Measurements from ENCODE around the gene ZNF189. TPM values are rescaled to one million over a fixed set of nuclear protein-coding genes. Genes with fewer than 3 reads are reported as not detected.

The ZNF189 gene
- 1 to 10 TPM; 8.3 to 8.6 TPM for total RNA-seq

DNA sequence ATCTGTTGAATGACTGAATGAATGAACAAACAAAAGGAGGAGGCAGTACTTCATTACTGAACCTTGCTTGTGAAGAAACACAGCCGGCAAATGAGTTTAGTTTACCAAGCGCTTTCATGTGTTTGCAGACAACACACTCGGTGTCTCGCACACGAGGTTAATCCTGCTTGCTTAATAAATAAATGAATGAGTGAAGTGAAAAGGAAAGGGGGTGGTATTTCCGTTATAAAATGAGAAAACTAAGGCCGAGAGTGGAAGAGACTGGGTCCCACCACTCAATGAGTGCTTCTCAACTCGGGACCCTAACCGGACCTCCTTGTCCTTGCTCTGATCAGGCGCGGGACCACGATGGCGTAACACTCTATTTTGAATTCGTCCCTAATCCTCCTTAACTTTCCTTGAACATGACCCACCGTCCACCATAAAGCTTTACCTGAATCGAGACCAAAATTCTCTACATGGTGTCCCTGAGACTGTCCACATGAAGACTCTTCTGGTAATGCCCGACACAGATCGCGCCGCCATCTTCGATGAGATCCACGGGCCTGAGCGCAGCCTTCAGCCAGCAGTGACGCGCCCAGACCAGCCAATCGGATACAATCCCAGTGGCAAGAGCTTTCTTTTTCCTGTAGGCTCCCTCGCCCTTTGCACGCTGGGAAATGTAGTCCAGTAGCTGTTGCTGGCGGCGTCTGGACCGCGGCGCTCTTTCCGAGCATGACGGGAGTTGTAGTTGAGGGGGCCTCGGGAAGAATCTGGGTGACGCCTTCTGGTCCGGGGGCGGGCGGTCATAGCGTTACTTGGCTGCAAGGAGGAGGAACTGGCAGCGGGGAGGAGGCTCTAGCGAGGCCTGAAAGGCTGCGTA lies at the start of gene ZNF189, which contains the start of gene MRPL50:
ZNF189 (plus strand) TSS at position 784 of the 862 bp plus-strand sequence. CDS start 306 bp downstream, outside the sequence.
MRPL50 (minus strand) TSS at position 551 of the 862 bp plus-strand sequence; CDS start at position 525, 26 bp downstream.
- POLR2A ChIA-PET = interaction anchor here (1.5 to 1.6 kb wide), 2 partner anchors 10 to 135 kb away, joined by 4 read pairs; partner anchors contain the start of gene RNF20
- CTCF ChIA-PET = interaction anchor here (1.0 kb wide), 1 partner anchor 135 kb away, joined by 4 read pairs; the partner anchor contains the start of gene RNF20

DNA sequence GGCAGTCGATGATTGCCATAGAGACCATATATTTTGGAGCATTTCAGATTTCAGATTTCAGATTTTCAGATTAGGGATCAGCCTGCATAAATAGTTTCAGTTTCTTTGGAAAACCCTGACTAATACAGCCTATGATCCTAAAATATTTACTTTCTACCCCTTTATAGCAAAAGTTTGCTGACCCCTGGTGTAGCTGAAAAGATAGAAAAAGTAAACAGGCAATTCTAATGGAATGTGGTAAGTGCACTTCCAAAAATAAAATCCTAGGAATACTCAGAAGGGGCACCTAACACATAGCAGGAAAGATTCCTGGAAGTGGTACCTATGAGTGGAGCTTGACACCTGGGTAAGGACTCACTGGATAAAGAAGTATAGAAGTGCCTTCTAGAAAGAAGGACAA lies 48.4 kb upstream of the ZNF189 start:
- CTCF ChIA-PET = no interaction called here
- POLR2A ChIA-PET = no interaction called here

DNA sequence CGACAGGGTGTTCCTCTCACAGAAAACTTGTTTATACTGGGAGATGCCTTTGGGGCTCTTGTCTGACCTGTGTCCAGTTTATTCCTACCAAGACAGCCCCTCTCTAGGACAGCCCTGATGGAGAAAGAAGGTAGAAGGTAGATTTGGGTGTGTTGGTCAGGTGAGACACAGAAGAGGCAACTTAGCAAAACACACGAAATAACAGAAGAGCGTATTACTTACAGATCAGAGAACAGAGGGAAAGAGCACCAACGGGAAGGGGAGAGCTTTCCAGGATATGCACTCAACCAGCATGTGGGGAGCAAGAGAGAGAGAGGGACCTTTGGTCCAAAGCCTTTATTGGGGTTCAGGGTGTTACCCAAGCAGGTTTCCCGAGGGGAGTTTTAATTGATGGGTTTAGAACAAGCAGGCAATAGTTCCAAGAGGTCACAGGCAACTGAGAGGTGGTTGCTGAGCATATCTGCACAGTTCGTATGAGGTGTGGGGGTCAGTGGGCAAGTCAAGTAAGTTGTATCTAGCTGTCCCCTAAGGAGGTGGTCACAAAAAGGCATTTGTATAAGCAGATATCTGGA lies 45.7 kb upstream of the ZNF189 start:
- ChIA-PET POLR2A (no interaction called here), CTCF (no interaction called here)

DNA sequence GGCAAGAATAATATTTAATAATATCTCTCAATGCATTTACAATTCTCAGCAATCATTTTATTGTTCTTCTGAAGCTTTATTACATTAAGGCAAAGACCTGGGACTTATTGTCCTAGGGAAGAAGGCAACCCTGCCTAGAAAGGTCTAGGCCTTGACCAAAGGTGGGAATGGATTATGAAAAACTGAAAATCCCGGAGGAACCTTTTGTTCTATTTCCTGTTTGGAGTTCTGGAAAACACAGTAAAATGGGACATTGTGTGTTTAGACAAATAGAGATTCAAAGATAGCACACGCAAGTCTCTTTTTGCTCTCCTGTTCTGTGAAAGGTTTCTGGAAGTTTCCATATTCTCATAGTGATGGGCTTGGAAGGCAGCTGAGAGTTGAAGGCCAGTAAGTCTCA lies 45.0 kb upstream of the ZNF189 start:
- ChIA-PET POLR2A (no interaction called here), CTCF (no interaction called here)

DNA sequence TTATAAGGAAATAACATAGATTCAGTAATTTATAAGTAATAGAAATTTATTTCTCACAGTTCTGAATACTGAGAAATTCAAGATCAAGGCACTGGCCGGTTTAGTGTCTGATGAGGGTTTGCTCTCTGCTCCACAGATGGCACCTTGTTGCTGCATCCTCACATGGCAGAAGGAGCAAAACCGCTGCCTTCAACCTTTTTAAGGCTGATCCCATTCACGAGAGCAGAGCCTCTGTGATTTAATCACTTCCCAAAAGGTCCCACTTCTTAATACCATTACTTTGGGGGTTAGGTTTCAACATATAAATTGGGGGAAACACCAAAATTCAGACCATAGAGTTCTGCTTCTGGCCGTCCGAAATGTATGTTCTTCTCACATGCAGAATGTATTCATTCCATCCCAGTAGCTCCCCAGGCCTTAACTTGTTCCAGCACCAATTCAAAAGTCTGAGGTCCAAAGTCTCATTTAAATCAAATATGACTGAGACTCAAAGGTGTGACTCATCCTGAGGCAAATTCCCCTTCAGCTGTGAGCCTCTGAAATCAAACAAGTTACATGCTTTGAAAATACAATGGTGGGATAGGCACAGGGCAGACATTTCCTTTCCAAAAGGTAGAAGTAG lies 44.4 kb upstream of the ZNF189 start:
- CTCF ChIA-PET = no interaction called here
- POLR2A ChIA-PET = no interaction called here

DNA sequence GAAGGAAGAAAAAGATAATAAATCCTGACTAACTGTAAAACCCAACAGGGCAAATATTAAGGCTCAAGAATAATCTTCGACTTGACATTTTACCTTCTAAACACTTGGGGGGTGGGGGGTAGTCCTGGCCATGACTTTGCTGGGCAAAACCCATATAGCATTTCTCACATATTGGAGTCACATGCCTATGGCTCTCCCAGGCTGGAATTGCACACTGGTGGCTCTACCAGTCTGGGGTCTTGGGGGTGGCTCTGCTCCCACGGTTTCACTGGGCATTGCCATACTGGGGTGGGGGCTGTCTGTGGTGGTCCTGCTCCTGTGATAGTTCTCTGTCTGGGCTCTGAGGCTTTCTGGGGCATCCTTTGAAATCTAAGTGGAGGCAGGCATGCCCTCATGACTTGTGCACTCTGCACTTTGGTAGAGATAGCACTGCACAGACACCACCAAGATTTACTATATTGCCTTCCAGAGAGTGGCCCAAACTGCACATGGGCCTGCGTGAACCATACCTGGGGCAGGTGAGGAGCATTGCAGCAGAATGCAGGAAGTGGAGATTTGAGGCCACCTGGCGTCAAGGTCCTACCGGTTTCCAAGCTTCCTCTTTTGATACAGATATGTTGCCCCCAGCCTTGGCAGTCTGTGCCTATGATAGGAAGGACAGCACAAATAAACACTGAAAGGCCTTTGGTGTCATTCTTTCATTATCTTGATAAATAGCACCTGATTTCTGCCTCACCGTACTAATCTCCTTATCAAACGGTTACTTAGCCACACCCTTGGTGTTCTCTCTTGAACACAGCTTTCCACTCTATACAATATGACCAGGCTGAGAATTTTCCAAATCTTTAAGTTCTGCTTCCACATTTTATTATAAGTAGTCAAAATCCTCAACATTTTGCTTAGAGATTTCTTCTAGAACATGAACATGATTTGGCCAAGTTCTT lies 43.6 kb upstream of the ZNF189 start:
- ChIA-PET CTCF (interaction anchor here (1.3 kb wide), 1 partner anchor 19 kb away, joined by 3 read pairs; no protein-coding TSS in a partner anchor), POLR2A (no interaction called here)

DNA sequence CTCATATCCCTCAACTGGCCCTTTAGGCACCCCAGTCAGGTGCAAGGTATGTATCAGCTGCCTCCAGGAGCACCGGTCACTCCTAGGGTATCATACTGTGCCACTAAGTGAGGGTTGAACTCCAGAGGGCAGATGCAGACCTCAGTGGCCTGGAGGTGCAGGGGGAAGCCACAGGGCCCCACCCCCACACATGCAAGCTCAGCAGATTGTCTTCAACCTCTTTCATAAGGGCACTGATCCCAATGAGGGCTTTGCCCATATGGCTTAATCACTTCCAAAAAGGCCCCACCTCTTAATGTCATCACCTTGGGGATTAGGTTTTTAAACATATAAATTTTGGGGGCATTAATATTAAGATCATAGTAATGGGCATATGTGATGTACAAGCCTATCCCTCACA lies 42.0 kb upstream of the ZNF189 start:
- POLR2A ChIA-PET = no interaction called here
- CTCF ChIA-PET = no interaction called here

DNA sequence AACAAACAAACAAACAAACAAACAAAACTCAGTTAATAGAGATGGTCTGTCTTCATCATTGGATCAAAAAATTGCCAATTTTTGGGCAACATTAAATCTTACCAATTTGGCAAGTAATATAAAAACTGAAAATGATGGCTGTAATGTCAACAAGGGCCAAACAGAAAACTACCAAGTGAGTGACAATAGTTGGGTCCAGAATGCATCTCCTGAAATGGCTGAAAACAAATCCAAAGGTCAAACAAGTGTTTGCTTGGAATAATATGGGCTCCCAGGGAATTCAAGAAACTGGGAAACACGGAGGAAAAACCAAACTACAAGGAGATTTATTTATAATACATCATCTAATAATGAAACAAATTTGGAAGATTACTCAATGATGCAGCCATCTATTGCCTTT lies 39.0 kb upstream of the ZNF189 start:
- CTCF ChIA-PET = no interaction called here

DNA sequence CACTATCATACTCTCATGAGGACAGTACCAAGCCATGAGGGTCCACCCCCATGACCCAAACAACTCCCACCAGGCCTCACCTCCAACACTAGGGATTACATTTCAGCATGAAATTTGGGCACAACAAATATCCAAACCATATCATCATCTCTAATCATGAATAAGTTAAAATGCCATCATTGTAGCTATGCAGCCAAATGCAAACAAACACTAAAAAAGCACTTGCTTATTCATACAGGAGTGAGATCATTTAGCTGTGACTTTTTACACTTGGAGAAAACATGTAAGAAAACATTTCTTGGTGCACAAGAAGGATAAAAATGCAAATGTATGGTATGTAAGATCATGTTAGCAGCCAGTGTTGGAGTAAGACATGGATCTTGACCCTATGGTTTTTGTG lies 38.0 kb upstream of the ZNF189 start:
- POLR2A ChIA-PET = no interaction called here
- CTCF ChIA-PET = no interaction called here

More for the DNA sequence above, 39.0 kb upstream of the ZNF189 start:
- POLR2A ChIA-PET = no interaction called here

DNA sequence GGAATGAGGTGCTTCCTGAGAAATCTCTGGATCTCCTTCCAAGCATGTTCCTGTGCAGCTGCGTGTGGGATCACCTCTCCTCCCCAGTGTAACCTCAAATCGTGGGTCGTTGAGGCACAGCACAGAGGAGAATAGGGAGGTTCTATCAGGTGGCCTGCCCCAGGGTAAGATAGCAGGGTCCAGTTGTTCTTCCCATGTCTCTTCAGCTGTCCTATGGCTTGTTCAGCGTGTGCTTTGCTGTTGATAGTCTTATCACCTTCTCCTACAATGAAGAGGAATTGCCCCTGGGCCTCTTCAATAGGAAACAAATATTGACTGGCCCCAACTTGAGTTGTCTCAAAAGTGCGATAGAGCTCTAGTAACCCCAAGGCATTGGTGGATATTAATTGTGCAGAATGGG lies 36.2 kb upstream of the ZNF189 start:
- POLR2A ChIA-PET = no interaction called here
- CTCF ChIA-PET = no interaction called here

DNA sequence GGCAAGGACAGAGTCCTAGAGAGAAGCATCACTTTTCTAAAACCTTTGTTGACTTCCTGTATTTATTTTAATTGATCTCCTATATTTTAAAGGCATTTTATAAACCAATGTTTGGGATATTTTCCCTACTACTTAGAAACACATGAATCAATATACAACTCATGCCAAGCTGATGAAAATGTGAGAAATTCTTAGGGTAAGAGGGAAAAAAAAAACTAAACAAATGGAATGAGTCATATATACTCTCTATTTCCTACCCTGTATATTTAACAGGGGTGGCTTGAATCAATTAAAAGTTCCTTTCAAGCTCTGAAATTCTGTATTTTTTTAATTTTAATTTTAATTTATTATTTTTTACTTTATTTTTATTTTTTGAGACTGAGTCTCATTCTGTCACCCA lies 33.5 kb upstream of the ZNF189 start:
- ChIA-PET CTCF (no interaction called here), POLR2A (no interaction called here)

DNA sequence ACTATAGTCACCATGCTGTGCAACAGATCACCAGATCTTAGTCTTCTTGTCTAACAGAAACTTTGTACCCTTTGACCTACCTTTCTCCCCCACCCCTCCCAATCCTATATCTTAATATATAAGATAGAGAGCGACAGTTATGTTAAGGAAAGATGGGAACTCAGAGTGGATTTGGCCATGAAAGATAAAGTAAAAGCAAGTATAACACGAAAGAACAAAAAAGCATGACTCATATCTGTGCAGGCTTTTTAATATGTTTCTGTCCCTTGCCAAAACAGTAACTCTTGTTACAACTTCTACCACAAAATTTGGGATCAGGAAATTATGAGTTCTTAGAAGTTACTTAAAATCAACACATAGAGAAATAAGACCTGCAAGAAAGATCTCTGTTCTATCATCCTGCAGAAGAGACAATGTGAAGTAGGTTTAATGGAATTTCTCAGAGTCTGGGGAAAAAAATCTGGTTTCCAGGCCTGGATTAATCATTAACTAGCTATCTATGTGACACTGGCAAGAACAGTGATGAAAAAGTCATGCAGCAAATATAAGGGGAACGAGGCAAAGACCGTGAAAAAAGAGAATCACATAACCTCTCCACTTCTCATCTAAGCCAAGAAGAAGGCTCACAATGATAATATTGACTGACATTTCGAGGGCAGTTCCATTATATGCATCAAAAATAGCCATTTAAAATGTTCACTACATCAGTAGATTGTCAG lies 32.5 kb upstream of the ZNF189 start:
- ChIA-PET CTCF (no interaction called here), POLR2A (no interaction called here)

DNA sequence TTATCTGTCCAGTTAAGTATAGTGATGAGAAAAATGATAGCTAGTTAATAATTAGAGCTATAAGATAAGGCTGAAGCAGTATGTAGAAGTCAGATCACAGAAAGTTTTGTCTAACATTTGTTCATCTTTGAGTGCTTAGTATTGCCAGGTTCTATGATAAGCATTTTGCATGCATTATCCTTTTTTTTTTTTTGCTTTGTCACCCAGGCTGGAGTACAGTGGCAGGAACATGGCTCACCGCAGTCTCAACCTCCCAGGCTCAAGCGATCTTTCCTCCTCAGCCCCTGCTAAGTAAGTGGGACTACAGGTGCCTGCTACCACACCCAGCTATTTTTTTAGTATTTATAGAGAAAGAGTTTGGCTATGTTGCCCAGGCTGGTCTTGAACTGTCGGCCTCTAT lies 31.3 kb upstream of the ZNF189 start:
- CTCF ChIA-PET = no interaction called here

DNA sequence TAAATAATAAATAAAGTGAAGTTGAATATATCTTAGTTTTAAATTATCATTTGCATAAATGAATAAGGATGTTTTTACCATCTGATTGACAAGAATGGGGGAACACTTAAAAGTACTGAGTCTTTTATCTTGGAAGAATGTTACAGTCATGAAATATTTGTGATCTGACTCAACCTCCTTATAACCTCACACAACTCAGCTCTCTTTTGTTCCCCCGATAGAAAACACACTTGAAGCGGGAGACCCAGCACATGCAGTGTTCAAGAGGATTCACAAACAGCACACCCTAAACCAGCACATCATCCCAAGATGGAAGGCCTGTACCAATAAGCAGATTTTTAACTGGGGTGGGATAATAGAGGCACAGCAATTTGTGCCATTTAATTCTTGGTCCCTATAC lies 29.4 kb upstream of the ZNF189 start:
- ChIA-PET CTCF (no interaction called here), POLR2A (no interaction called here)

More for the DNA sequence above, 31.3 kb upstream of the ZNF189 start:
- POLR2A ChIA-PET = no interaction called here

DNA sequence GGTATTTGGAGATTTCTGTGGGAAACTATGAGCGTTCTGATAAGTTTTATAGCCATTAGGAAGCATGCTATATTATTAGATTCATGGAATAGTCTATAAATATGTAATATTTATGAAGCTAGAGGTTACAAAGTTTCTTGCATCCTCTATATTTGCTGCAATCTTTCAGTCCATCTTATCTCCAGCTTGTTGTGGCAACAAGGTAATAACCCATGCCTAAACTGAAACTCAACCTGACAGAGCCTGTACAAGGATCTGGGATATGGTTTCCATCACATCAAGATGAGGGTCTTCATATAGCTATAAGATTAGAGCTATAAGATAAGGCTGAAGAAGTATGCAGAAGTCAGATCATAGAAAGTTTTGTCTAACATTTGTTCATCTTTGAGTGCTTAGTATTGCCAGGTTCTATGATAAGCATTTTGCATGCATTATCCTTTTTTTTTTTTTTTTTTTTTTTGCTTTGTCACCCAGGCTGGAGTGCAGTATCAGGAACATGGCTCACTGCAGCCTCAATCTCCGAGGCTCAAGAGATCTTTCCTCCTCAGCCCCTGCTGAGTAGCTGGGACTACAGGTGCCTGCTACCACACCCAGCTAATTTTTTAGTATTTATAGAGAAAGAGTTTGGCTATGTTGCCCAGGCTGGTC lies 28.6 kb upstream of the ZNF189 start:
- CTCF ChIA-PET = no interaction called here

DNA sequence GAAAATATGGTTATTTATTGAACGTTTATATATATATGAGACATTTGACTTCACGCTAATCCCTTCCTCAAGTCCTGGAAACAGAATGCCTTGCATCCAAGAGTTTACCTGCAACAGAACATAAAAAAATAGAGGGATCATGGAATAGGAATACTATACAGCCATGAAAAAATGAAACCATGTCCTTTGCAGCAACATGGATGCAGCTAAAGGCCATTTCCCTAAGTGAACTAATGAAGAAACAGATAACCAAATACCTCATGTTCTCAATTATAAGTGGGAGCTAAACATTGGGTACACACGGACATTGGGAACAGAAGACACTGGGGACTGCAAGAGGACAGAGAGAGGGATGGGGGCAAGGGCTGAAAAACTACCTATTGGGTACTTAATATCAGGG lies 26.8 kb upstream of the ZNF189 start:
- CTCF ChIA-PET = no interaction called here
- POLR2A ChIA-PET = no interaction called here

More for the DNA sequence above, 28.6 kb upstream of the ZNF189 start:
- POLR2A ChIA-PET = no interaction called here

DNA sequence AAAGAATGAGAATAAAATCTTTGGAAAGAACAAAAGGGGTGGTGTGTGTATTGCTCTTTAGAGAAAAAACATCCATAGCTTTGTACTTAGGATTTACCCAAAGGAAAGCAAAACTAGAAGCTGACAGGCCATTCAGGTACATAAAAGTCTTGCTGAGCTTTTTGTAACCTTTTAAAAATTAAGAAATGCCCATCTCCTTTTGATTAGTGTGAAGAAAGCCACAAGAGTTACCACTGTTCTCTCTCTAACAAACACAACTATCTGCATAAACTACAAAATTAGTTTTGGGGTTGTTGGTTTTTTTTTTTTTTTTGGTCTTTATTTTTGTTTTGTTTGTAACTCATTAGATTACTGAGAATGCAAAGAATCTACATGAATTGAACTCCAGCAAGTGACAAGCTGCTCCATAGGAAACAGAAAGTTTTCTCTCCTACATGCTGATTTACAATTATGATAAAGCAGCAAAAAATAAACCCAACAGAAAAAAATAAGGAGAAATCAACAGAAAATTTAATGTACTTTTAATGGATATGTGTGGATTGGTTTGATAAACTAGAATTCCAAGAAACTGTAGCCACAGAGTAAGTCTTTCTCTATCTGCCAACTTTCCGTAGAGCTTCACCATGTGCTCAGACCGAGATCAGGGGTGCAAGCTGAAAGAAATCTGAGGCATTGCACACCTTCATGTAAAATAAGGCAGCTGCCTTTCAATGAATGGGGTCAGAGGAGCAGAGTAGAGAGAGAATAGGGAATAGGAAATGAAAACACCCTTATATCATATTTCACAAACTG lies 26.1 kb upstream of the ZNF189 start:
- ChIA-PET CTCF (no interaction called here), POLR2A (no interaction called here)

DNA sequence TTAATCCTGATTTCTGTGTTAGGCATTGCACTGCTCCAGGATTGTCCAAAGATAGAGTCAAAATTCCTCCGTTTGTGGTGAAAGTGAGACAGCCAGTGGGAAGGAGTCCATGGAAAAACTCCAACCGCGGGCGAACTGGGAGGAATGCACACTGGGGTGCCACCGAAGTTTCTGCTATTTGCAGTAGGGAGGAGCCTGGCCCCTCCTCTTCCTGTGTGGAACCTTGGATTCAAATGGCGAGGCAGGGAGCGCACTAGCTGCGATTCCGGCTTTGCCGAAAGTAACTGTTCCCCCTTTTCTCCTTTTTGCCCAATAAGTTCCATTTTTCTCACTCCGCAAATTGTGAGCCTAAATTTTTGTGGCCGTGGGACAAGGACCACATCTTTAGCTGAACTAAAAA lies 23.1 kb upstream of the ZNF189 start:
- POLR2A ChIA-PET = no interaction called here
- CTCF ChIA-PET = no interaction called here

All from activated CD8-positive, alpha-beta memory T cell treated with anti-CD3 and anti-CD28 coated beads for 36 hours (primary cell).